Stomach smooth muscle (tissue), 2 donors: ENCODE data around the gene TOX3.

Source experiments
- H3K27ac ChIP-seq: one replicate; pipeline ENCODE4 v1.7.0; 2013; ENCODE audit warnings: mild to moderate bottlenecking, low read length, inconsistent platforms
- H3K27me3 ChIP-seq, 2 donors: one replicate each; pipeline ENCODE4 v1.7.0; 2013; ENCODE audit warnings: low read length in 2 of 2; ENCODE audit not compliant: insufficient read depth in 2 of 2, control insufficient read depth in 1 of 2
- H3K36me3 ChIP-seq, 2 donors: one replicate each; pipeline ENCODE4 v1.7.0; 2013; ENCODE audit warnings: low read length in 2 of 2; ENCODE audit not compliant: control insufficient read depth in 2 of 2, insufficient read depth in 2 of 2
- H3K4me1 ChIP-seq: one replicate; pipeline ENCODE4 v1.7.0; 2013; ENCODE audit warnings: low read length; ENCODE audit not compliant: control insufficient read depth, insufficient read depth
- H3K4me3 ChIP-seq, 2 donors: one replicate each; pipeline ENCODE4 v1.7.0; 2013; ENCODE audit warnings: low read length in 2 of 2
- H3K9ac ChIP-seq, 2 donors: one replicate each; pipeline ENCODE4 v1.7.0; 2013; ENCODE audit warnings: low read length in 2 of 2, mild to moderate bottlenecking in 1 of 2
- H3K9me3 ChIP-seq, 2 donors: one replicate each; pipeline ENCODE4 v1.7.0; 2013; ENCODE audit warnings: low read length in 2 of 2; ENCODE audit not compliant: control insufficient read depth in 2 of 2
- donor health status: healthy.
- donor health status: Pancreatic carcinoma.

The TOX3 gene

DNA sequence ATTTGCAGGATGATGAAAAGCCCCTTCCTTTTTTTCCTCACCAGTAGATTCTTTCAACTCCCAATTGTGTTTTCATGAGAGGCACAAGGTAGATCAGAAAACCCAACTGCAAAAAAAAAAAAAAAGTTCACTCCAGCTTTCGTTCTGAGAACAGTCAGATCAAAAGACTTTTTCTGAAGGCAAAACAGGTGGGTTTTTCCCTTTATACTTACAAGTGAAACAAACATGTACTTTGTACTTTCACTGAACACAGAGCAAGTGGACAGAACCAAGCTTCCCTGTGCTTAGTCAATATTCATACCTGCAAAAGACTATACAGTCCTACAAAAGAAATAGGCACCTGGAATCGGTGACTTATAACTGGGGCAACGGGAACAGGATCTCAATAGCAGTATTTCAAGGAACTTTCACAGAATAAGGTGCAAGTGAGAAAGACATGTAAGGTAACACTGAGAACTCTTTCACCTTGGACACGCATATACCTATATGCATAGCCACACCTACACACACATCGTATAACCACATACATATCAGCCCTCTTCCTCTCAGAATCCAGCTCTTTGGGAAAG is 54.1 kb downstream of the TOX3 start:
- H3K9ac ChIP-seq: no peak overlapping the region
- H3K4me3 ChIP-seq: no peak overlapping the region
- no peaks in the 10 kb centered on the region for H3K36me3 ChIP-seq
- no peaks in the 10 kb centered on the region for H3K27me3 ChIP-seq
- peaks cover 0 to 2% of the 10 kb centered on the region in 2 donors for H3K9me3 ChIP-seq
- H3K4me1 ChIP-seq: no peaks in the 10 kb centered on the region
- H3K27ac ChIP-seq: no peak overlapping the region

DNA sequence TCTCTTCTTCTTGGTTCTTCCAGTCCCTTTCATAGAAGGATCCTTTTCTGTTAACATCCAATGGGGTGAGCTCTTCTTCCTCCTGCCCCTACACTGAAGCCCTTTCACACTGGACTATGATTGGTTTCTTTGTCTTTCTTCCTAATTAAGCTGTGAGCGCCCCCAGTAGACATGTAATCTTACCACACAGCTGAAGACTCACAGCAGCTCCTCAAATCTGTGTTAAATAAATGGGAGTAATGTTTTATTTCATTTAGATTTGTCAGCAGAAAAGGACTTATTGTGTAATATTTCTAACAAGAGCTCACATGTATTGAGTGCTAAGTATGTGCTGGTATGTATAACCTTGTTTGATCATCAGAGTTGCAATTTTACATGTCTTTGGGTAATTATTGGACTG is 55.7 kb downstream of the TOX3 start:
- Histone ChIP-seq H3K36me3 (no peaks in the 10 kb centered on the region), H3K4me3 (no peak overlapping the region), H3K9me3 (peaks cover 0 to 2% of the 10 kb centered on the region in 2 donors), H3K4me1 (no peaks in the 10 kb centered on the region), H3K27ac (no peak overlapping the region), H3K27me3 (no peaks in the 10 kb centered on the region), H3K9ac (no peak overlapping the region)

DNA sequence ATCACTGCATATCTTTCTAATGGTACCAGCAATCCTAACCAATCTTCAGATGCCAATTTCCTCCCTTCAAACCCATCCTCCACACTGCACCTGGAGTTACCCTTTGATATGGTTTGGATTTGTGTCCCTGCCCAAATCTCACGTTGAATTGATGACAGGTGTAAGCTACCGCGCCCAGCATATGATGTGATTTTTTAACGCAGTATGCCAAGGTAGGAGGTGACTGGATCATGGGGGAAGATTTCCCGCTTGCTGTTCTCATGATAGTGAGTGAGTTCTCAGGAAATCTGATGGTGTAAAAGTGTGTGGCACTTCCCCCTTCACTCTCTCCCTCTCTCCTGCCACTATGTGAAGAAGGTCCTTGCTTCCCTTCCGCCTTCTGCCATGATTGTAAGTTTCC is 57.0 kb downstream of the TOX3 start:
- no peaks in the 10 kb centered on the region for H3K36me3 ChIP-seq
- no peaks in the 10 kb centered on the region for H3K4me1 ChIP-seq
- no peaks in the 10 kb centered on the region for H3K27me3 ChIP-seq
- no peak overlapping the region for H3K9ac ChIP-seq
- peaks cover 0 to 2% of the 10 kb centered on the region in 2 donors for H3K9me3 ChIP-seq
- no peak overlapping the region for H3K4me3 ChIP-seq
- H3K27ac ChIP-seq: no peak overlapping the region

DNA sequence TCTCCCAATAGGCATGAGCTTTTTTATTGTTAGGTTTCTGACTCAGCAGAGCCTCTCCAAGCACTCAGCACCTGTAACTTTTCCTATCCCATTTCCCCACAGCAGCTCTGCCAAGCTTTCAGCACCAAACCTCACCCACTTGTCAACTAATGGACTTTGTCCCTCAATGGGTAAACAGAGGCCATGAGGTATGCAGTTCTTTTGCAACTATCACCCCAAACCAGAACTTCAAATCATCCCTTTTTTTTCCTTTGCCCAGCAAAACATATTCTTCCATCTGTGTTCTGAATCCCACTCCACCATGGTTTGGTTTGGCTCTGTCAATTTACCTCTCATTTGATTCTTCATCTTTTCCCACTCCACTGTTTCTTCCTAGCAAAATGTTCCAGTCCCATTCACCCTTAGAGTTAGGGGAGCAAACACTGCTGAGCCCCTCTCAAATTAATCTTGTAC is 58.1 kb downstream of the TOX3 start:
- H3K27ac ChIP-seq: no peak overlapping the region
- peaks cover 0 to 2% of the 10 kb centered on the region in 2 donors for H3K9me3 ChIP-seq
- H3K4me3 ChIP-seq: no peak overlapping the region
- H3K36me3 ChIP-seq: no peaks in the 10 kb centered on the region
- H3K9ac ChIP-seq: no peak overlapping the region
- no peaks in the 10 kb centered on the region for H3K27me3 ChIP-seq
- H3K4me1 ChIP-seq: no peaks in the 10 kb centered on the region

DNA sequence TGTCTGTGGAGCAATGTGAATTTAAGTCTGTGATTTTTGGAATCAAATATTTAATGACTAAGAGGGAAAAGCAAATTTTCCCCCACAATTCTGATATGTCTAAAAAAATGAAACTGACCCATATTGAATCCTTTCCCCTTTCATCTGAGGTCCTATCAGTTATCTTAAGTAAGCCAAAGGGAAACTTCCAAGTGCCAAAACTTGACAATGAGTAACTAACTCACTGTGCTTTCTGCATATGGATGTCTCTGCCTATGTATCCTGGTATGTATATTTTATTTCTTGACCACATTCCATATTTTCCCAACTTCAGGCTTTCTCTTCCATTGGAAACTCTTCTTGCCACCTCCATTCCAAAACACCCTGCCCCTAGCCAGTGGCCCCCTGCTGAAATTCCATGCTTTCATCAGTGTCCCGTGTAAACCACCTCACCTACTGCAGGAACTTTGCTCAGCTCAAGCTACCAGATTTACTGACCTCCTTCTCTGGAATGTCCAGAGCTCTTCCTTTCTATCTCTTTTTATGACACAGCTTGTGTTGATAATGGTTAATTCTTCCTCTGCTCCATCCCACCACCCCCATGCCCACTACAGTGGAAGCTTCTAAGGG is 59.0 kb downstream of the TOX3 start:
- Histone ChIP-seq H3K27me3 (no peaks in the 10 kb centered on the region), H3K36me3 (no peaks in the 10 kb centered on the region), H3K27ac (no peak overlapping the region), H3K4me1 (no peaks in the 10 kb centered on the region), H3K4me3 (no peak overlapping the region), H3K9me3 (peaks cover 0 to 2% of the 10 kb centered on the region in 2 donors), H3K9ac (no peak overlapping the region)

DNA sequence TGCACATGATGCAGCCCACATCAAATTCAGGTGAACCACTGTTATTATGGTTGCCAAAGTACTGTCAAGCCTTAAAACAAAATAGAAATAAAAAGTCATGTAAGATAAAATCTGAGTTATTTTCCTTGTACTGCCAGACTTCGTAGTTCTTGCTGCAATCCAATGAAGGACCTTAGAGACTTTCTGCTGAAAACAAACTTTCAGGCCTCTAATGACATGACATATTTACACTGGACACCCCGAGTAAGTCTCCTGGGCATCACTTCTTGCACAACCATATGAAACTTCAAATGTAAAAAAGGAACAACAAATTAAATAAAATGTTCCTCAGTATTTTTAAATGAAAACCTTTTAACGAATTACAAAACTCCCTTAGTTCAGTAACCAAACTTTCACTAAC is 66.7 kb downstream of the TOX3 start:
- H3K9ac ChIP-seq: no peak overlapping the region

DNA sequence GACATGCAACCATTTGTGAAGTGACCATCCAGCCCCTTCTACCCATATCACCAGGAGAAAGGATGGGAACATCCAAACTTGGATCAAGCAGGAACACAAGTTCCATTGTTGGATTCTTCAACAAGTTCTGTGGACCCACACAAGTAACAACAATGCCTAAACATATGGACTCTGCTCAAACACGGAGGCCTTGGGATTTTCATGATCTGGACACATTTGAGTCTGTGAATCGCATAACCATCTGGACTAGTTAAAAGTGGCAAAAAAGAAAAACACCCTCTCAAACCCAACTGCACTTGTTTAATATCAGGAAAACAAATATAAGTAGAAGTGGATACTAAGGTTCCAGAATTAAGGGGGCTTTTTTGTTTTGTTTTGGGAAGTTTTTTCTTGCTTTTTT is 70.8 kb downstream of the TOX3 start:
- no peak overlapping the region for H3K27ac ChIP-seq
- peaks cover 0 to 2% of the 10 kb centered on the region in 2 donors for H3K9me3 ChIP-seq
- H3K36me3 ChIP-seq: no peaks in the 10 kb centered on the region
- H3K9ac ChIP-seq: no peak overlapping the region
- H3K4me1 ChIP-seq: no peaks in the 10 kb centered on the region
- H3K4me3 ChIP-seq: no peak overlapping the region
- no peaks in the 10 kb centered on the region for H3K27me3 ChIP-seq

More for the DNA sequence above, 66.7 kb downstream of the TOX3 start:
- Histone ChIP-seq H3K4me1 (no peaks in the 10 kb centered on the region), H3K4me3 (no peak overlapping the region), H3K27ac (no peak overlapping the region), H3K36me3 (no peaks in the 10 kb centered on the region), H3K27me3 (no peaks in the 10 kb centered on the region), H3K9me3 (no peaks in the 10 kb centered on the region)

DNA sequence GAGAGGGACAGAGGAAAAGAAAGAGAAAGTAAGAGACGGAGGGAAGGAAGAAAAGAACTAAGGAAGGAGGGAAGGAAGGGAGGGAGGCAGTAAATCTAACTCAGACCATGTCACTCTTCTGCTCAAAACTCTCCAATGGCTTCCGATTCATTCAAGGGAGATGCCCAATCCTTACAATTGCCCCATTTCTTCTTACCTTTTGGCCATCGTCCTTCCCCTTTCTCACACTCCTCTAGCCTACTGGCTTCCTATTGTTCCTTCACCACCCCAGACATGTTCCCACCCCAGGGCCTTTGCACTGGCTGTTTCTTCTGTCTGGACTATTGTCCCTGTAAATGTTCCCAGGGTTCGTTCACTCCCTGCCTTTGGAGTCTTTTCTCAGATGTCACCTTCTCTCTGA is 72.3 kb downstream of the TOX3 start:
- Histone ChIP-seq H3K4me3 (no peak overlapping the region), H3K9ac (no peak overlapping the region), H3K27me3 (no peaks in the 10 kb centered on the region), H3K27ac (no peak overlapping the region), H3K36me3 (no peaks in the 10 kb centered on the region), H3K9me3 (peaks cover 0 to 2% of the 10 kb centered on the region in 2 donors), H3K4me1 (no peaks in the 10 kb centered on the region)

DNA sequence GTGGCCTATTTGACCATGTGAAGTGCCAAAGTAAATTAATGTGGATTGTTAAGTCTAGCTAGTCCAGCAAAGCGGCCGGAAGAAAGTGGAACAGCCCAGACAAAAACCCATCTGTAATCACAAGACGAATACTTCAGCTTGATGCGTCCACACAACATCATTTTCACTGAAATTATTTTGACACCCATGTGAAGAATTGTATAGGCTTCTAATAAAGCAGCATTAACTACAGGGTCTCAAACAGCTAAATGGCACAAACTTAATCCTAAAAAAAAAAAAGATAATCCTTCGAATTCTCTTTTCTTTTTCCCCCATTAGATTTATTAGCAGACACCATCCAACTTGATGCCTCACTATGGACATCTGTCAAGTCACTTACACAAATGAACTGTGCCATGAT is 73.8 kb downstream of the TOX3 start:
- no peaks in the 10 kb centered on the region for H3K4me1 ChIP-seq
- H3K36me3 ChIP-seq: no peaks in the 10 kb centered on the region
- H3K27ac ChIP-seq: no peak overlapping the region
- peaks cover 0 to 2% of the 10 kb centered on the region in 2 donors for H3K9me3 ChIP-seq
- no peaks in the 10 kb centered on the region for H3K27me3 ChIP-seq
- no peak overlapping the region for H3K4me3 ChIP-seq
- H3K9ac ChIP-seq: no peak overlapping the region

DNA sequence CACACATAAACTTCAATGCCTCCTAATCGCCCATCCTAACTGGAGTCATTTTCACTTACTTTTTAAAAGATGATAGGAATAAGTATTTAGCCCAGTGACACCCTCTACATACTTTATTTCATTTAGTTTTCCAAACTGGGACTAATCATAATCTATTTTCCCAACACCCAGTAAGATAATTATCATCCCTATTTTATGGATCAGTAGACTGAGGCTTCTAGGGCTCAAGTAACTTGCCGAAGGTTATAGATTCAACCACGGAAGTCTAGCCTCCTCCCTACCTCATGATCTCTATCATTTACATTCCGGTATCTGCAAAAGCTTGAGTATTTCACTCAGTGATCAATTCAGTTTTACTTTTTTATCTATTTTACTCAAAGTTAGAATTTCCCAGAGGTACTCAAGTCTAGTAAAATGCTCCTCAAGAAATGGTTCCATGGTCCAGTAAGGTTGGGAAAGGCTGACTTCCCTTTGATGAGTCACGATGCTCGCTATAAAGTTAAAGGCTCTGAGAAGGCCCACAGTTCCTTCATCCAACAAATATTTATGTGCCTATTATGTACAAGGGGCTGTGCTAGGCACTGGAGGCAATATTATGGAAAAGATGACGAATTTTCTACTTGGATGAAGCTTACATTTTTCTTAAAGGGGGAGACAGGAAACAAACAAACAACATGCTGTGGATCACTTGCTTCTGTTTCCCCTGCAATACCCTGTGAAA is 75.1 kb downstream of the TOX3 start:
- H3K27me3 ChIP-seq: no peaks in the 10 kb centered on the region
- H3K4me1 ChIP-seq: no peaks in the 10 kb centered on the region
- no peak overlapping the region for H3K9ac ChIP-seq
- H3K9me3 ChIP-seq: peaks cover 0 to 2% of the 10 kb centered on the region in 2 donors
- H3K4me3 ChIP-seq: no peak overlapping the region
- no peaks in the 10 kb centered on the region for H3K36me3 ChIP-seq
- no peak overlapping the region for H3K27ac ChIP-seq

DNA sequence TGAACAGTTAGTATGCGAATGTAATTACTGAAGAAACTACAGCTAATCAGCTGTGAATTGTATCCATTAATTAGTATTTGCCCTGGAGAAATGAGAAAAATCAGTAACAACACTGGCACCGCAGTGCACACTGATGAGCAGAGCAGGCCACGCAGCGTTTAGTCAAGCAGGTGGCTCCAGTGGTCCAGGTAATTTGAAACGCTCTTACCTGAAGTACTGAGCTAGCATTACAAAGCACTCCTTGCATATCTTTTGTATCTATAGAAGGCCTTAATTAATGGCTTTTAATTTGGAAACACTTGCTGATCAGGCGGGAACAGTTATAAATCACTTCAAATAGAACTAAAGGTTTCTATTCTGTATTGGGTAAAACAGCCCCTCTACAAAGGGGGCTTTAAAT is 76.4 kb downstream of the TOX3 start:
- no peak overlapping the region for H3K27ac ChIP-seq
- no peaks in the 10 kb centered on the region for H3K36me3 ChIP-seq
- H3K4me1 ChIP-seq: no peaks in the 10 kb centered on the region
- H3K9ac ChIP-seq: no peak overlapping the region
- H3K4me3 ChIP-seq: no peak overlapping the region
- peaks cover 0 to 2% of the 10 kb centered on the region in 2 donors for H3K9me3 ChIP-seq
- no peaks in the 10 kb centered on the region for H3K27me3 ChIP-seq
